ENCODE data around the gene MDGA2.

GRCh38 chr14:47235619-47236018 lies 439.8 kb downstream of the MDGA2 start:
- TF ChIP-seq EZH2 (IDR thresholded peaks at IDR 0.05; ENCODE audit: insufficient read depth, low read length), result no peak
- TF ChIP-seq CTCF (IDR thresholded peaks at IDR 0.05; ENCODE audit: insufficient read depth, low read depth, low read length), result no peak
